ENCODE results near the gene ULK4.

DNA sequence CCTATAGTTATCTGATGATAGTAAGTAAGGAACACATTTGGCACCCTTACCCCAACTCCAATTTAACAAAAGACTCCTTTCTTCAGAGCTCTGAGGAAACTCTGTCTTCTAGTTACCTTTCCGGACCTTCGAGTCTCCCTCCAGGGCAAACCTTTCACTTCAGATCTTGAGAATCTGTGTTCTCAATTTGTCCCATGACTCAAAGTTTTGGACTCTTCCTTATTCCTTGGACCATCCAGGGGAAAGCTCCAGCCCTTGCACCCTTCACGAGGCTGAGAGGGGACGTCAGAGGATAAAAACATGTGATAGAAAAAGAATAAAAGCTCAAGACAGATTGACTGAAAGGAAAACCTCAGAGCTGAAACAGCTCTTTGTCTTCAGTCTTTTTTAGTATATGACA, 685.7 kb downstream of the ULK4 start:
- no peak for TF ChIP-seq CTCF (IDR thresholded peaks at IDR 0.05)
- no peak for TF ChIP-seq POLR2A (IDR thresholded peaks at IDR 0.05)
